Activated naive CD4-positive, alpha-beta T cell treated with anti-CD3 and anti-CD28 coated beads, Interleukin-2, amount 50 U/mL, for 24 hours (primary cell): ENCODE data around the gene FGR.
"Not testable (repeated sequence)": the region's sequence is repeated elsewhere in the genome, so short reads cannot be mapped to it uniquely, and the experiment has no call there.

Experiments used
- H3K27ac Mint-ChIP-seq: one replicate; pipeline ENCODE4 v1.8.0; 2021; ENCODE audit warnings: mild to moderate bottlenecking, mixed read lengths
- H3K27me3 Mint-ChIP-seq: one replicate; pipeline ENCODE4 v1.8.0; 2021; ENCODE audit warnings: mixed read lengths
- H3K36me3 Mint-ChIP-seq: one replicate; pipeline ENCODE4 v1.8.0; 2021; ENCODE audit warnings: mixed read lengths
- H3K4me1 Mint-ChIP-seq: one replicate; pipeline ENCODE4 v1.8.0; 2021; ENCODE audit warnings: mixed read lengths
- H3K4me3 Mint-ChIP-seq: one replicate; pipeline ENCODE4 v1.8.0; 2021; ENCODE audit warnings: mild to moderate bottlenecking, mixed read lengths
- H3K9me3 Mint-ChIP-seq: one replicate; pipeline ENCODE4 v1.8.0; 2021; ENCODE audit warnings: mixed read lengths

Gene FGR

GRCh38 chr1:27634985-27635367 lies at the start of gene FGR:
Gene FGR (minus strand): TSS chr1:27635185. CDS start chr1:27623916, 11,269 bp downstream.
- Mint-ChIP-seq H3K4me1 (peaks cover 64% of the 10 kb centered on the region), H3K27me3 (no peaks in the 10 kb centered on the region), H3K4me3 (peak within 1 kb of the TSS; percentile 73), H3K9me3 (no peaks in the 10 kb centered on the region), H3K36me3 (no peaks in the 10 kb centered on the region), H3K27ac (peak within 1 kb of the TSS; percentile 17)

GRCh38 chr1:27684176-27684575 lies 49.2 kb upstream of the FGR start:
- no peak overlapping the region for H3K4me3 Mint-ChIP-seq
- peaks cover 7% of the 10 kb centered on the region for H3K36me3 Mint-ChIP-seq
- H3K9me3 Mint-ChIP-seq: peaks cover 5% of the 10 kb centered on the region
- no peaks in the 10 kb centered on the region for H3K27me3 Mint-ChIP-seq
- no peaks in the 10 kb centered on the region for H3K4me1 Mint-ChIP-seq
- H3K27ac Mint-ChIP-seq: no peak overlapping the region

- Mint-ChIP-seq H3K4me3 (no peak overlapping the region), H3K27me3 (no peaks in the 10 kb centered on the region), H3K9me3 (peaks cover 5% of the 10 kb centered on the region), H3K4me1 (no peaks in the 10 kb centered on the region), H3K36me3 (peaks cover 7% of the 10 kb centered on the region), H3K27ac (no peak overlapping the region)
Measured at GRCh38 chr1:27682351-27682944, 47.5 kb upstream of the FGR start.

GRCh38 chr1:27681580-27681979 lies 46.6 kb upstream of the FGR start:
- H3K4me3 Mint-ChIP-seq, H3K9me3 Mint-ChIP-seq: not testable (repeated sequence)

GRCh38 chr1:27680225-27680791 lies 45.3 kb upstream of the FGR start:
- not testable (repeated sequence) for H3K4me3 Mint-ChIP-seq, H3K9me3 Mint-ChIP-seq, H3K4me1 Mint-ChIP-seq, H3K36me3 Mint-ChIP-seq, H3K27me3 Mint-ChIP-seq, H3K27ac Mint-ChIP-seq

More at GRCh38 chr1:27681580-27681979, 46.6 kb upstream of the FGR start:
- H3K27me3 Mint-ChIP-seq, H3K27ac Mint-ChIP-seq, H3K36me3 Mint-ChIP-seq, H3K4me1 Mint-ChIP-seq: not testable (repeated sequence)

GRCh38 chr1:27678747-27679146 lies 43.8 kb upstream of the FGR start:
- no peak overlapping the region for H3K4me3 Mint-ChIP-seq
- no peak overlapping the region for H3K27ac Mint-ChIP-seq
- H3K36me3 Mint-ChIP-seq: peaks cover 7% of the 10 kb centered on the region
- peaks cover 5% of the 10 kb centered on the region for H3K9me3 Mint-ChIP-seq
- no peaks in the 10 kb centered on the region for H3K4me1 Mint-ChIP-seq
- H3K27me3 Mint-ChIP-seq: no peaks in the 10 kb centered on the region

- Mint-ChIP-seq H3K27ac (no peak overlapping the region), H3K4me1 (peaks cover 11% of the 10 kb centered on the region), H3K4me3 (no peak overlapping the region), H3K36me3 (peaks cover 2% of the 10 kb centered on the region), H3K27me3 (no peaks in the 10 kb centered on the region), H3K9me3 (peaks cover 1% of the 10 kb centered on the region)
Measured at GRCh38 chr1:27676410-27676809, 41.4 kb upstream of the FGR start.

GRCh38 chr1:27672750-27673112 lies 37.7 kb upstream of the FGR start:
- Mint-ChIP-seq H3K27me3 (no peaks in the 10 kb centered on the region), H3K36me3 (no peaks in the 10 kb centered on the region), H3K9me3 (no peaks in the 10 kb centered on the region), H3K27ac (peak overlapping the region; percentile 86), H3K4me3 (no peak overlapping the region), H3K4me1 (peaks cover 37% of the 10 kb centered on the region)

GRCh38 chr1:27671964-27672749 lies 37.2 kb upstream of the FGR start, which contains the start of gene IFI6:
Gene IFI6 (minus strand): TSS chr1:27672192. CDS start chr1:27669314, 2,878 bp downstream.
- no peaks in the 10 kb centered on the region for H3K36me3 Mint-ChIP-seq
- peak within 1 kb of the TSS; percentile 86 for H3K27ac Mint-ChIP-seq
- no peaks in the 10 kb centered on the region for H3K9me3 Mint-ChIP-seq
- H3K4me3 Mint-ChIP-seq: peak within 1 kb of the TSS; percentile 90
- peaks cover 41% of the 10 kb centered on the region for H3K4me1 Mint-ChIP-seq
- no peaks in the 10 kb centered on the region for H3K27me3 Mint-ChIP-seq

GRCh38 chr1:27669876-27670275 lies 34.9 kb upstream of the FGR start:
- peak overlapping the region; percentile 88 for H3K4me3 Mint-ChIP-seq
- peaks cover 5% of the 10 kb centered on the region for H3K36me3 Mint-ChIP-seq
- H3K4me1 Mint-ChIP-seq: peaks cover 41% of the 10 kb centered on the region
- H3K9me3 Mint-ChIP-seq: no peaks in the 10 kb centered on the region
- no peak overlapping the region for H3K27ac Mint-ChIP-seq
- no peaks in the 10 kb centered on the region for H3K27me3 Mint-ChIP-seq

GRCh38 chr1:27668808-27669723 lies 34.1 kb upstream of the FGR start:
- H3K4me1 Mint-ChIP-seq: peaks cover 41% of the 10 kb centered on the region
- H3K9me3 Mint-ChIP-seq: no peaks in the 10 kb centered on the region
- H3K27ac Mint-ChIP-seq: peak overlapping the region; percentile 81
- peak overlapping the region; percentile 88 for H3K4me3 Mint-ChIP-seq
- H3K36me3 Mint-ChIP-seq: peaks cover 5% of the 10 kb centered on the region
- no peaks in the 10 kb centered on the region for H3K27me3 Mint-ChIP-seq

- H3K4me1 Mint-ChIP-seq: peaks cover 43% of the 10 kb centered on the region
- H3K4me3 Mint-ChIP-seq: no peak overlapping the region
- peak overlapping the region; percentile 37 for H3K27ac Mint-ChIP-seq
- no peaks in the 10 kb centered on the region for H3K9me3 Mint-ChIP-seq
- no peaks in the 10 kb centered on the region for H3K27me3 Mint-ChIP-seq
- peaks cover 5% of the 10 kb centered on the region for H3K36me3 Mint-ChIP-seq
Measured at GRCh38 chr1:27668121-27668807, 33.3 kb upstream of the FGR start.

- Mint-ChIP-seq H3K4me3 (no peak overlapping the region), H3K36me3 (peaks cover 5% of the 10 kb centered on the region), H3K27me3 (no peaks in the 10 kb centered on the region), H3K4me1 (peaks cover 48% of the 10 kb centered on the region), H3K27ac (no peak overlapping the region), H3K9me3 (no peaks in the 10 kb centered on the region)
Measured at GRCh38 chr1:27666791-27667254, 31.8 kb upstream of the FGR start.

- H3K36me3 Mint-ChIP-seq: peaks cover 5% of the 10 kb centered on the region
- no peaks in the 10 kb centered on the region for H3K9me3 Mint-ChIP-seq
- H3K27ac Mint-ChIP-seq: no peak overlapping the region
- no peak overlapping the region for H3K4me3 Mint-ChIP-seq
- no peaks in the 10 kb centered on the region for H3K27me3 Mint-ChIP-seq
- peaks cover 49% of the 10 kb centered on the region for H3K4me1 Mint-ChIP-seq
Measured at GRCh38 chr1:27666294-27666693, 31.3 kb upstream of the FGR start.
